GM21723 (cell line): Measurements from ENCODE around the gene MMEL1.
"Not testable (repeated sequence)": the region's sequence is repeated elsewhere in the genome, so short reads cannot be mapped to it uniquely, and the experiment has no call there.

Experiments used
- ATAC-seq: cut with Tn5 transposase; IDR thresholded peaks from one replicate; pipeline ENCODE4 v1.9.1; 2021; ENCODE audit warnings: mild to moderate bottlenecking, moderate library complexity; ENCODE audit not compliant: unreplicated experiment

The MMEL1 gene

GRCh38 chr1:2632561-2633361 is at the start of gene MMEL1:
Gene MMEL1, minus strand, starts transcription at chr1:2633016. Its CDS starts 3,532 bp downstream, at chr1:2629484.
- ATAC-seq: no peak

DNA sequence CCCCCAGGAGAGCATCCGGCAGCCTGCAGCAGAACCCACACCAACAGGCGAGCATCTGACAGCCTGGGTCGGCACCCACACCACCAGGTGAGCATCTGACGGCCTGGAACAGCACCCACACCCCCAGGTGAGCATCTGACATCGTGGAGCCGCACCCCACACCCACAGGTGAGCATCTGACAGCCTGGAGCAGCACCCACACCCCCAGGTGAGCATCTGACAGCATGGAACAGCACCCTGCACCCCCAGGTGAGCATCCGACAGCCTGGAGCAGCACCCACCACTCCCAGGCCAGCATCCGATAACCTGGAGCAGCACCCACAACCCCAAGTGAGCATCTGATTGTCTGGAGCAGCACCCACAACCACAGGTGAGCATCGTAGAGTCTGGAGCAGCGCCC is 43.9 kb upstream of the MMEL1 start:
- not testable (repeated sequence) for ATAC-seq

- not testable (repeated sequence) for ATAC-seq
Observed at GRCh38 chr1:2671656-2672055, 38.8 kb upstream of the MMEL1 start.

- ATAC-seq: not testable (repeated sequence)
Observed at GRCh38 chr1:2659806-2660205, 27.0 kb upstream of the MMEL1 start.

GRCh38 chr1:2657909-2658308 is 25.1 kb upstream of the MMEL1 start:
- ATAC-seq: not testable (repeated sequence)

DNA sequence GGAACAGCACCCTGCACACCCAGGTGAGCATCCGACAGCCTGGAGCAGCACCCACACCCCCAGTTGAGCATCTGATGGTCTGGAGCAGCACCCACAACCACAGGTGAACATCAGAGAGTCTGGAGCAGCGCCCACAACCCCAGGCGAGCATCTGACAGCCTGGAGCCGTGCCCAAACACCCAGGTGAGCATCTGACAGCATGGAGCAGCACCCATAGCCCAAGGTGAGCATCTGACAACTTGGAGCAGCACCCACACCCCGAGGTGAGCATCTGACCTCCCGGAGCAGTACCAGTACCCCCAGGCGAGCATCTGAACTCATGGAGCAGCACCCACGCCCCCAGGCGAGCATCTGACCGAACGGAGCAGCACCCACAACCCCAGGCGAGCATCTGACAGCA is 24.3 kb upstream of the MMEL1 start:
- ATAC-seq: not testable (repeated sequence)

DNA sequence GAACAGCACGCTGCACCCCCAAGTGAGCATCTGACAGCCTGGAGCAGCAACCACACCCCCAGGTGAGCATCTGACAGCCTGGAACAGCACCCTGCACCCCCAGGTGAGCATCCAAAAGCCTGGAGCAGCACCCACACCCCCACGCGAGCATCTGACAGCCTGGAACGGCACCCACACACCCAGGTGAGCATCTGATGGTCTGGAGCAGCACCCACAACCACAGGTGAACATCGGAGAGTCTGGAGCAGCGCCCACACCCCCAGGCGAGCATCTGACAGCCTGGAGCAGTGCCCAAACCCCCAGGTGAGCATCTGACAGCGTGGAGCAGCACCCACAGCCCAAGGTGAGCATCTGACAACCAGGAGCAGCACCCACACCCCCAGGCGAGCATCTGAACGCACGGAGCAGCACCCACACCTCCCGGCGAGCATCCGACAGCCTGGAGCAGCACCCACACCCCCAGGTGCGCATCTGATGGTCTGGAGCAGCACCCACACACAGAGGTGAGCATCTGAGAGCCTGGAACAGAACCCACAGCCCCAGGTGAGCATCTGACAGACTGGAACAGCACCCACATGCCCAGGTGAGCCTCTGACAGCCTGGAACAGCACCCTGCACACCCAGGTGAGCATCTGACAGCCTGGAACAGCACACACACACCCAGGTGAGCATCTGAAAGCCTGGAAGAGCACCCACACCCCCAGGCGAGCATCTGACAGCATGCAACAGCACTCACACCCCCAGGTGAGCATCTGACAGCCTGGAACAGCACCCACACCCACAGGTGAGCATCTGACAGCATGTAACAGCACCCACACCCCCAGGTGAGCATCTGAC is 23.0 kb upstream of the MMEL1 start:
- not testable (repeated sequence) for ATAC-seq

- ATAC-seq: not testable (repeated sequence)
Observed at GRCh38 chr1:2654443-2654948, 21.7 kb upstream of the MMEL1 start.

DNA sequence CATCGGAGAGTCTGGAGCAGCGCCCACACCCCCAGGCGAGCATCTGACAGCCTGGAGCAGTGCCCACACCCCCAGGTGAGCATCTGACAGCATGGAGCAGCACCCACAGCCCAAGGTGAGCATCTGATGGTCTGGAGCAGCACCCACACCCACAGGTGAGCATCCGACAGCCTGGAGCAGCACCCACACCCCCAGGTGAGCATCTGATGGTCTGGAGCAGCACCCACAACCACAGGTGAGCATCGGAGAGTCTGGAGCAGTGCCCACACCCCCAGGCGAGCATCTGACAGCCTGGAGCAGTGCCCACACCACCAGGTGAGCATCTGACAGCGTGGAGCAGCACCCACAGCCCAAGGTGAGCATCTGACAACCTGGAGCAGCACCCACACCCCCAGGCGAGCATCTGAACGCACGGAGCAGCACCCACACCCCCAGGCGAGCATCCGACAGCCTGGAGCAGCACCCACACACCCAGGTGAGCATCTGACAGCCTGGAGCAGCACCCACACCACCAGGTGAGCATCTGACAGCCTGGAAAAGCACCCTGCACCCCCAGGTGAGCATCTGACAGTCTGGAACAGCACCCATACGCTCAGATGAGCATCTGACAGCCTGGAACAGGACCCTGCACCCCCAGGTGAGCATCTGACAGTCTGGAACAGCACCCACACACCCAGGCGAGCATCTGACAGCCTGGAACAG is 21.1 kb upstream of the MMEL1 start:
- not testable (repeated sequence) for ATAC-seq

GRCh38 chr1:2652926-2653571 is 20.2 kb upstream of the MMEL1 start:
- not testable (repeated sequence) for ATAC-seq

DNA sequence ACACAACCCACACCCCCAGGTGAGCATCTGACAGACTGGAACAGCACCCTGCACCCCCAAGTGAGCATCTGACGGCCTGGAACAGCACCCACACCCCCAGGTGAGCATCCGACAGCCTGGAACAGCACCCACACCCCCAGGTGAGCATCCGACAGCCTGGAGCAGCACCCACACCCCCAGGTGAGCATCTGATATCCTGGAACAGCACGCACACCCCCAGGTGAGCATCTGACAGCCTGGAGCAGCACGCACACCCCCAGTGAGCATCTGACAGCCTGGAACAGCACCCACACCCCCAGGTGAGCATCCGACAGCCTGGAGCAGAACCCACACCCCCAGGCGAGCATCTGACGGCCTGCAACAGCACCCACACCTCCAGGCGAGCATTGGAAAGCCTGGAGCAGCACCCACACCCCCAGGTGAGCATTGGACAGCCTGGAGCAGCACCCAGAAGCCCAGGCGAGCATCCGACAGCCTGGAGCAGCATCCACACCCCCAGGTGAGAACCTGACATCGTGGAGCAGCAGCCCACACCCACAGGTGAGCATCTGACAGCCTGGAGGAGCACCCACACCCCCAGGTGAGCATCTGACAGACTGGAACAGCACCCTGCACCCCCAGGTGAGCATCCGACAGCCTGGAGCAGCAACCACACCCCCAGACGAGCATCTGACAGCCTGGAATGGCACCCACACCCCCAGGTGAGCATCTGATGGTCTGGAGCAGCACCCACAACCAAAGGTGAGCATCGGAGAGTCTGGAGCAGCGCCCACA is 19.5 kb upstream of the MMEL1 start:
- not testable (repeated sequence) for ATAC-seq

GRCh38 chr1:2650967-2651645 is 18.3 kb upstream of the MMEL1 start:
- ATAC-seq: no peak

DNA sequence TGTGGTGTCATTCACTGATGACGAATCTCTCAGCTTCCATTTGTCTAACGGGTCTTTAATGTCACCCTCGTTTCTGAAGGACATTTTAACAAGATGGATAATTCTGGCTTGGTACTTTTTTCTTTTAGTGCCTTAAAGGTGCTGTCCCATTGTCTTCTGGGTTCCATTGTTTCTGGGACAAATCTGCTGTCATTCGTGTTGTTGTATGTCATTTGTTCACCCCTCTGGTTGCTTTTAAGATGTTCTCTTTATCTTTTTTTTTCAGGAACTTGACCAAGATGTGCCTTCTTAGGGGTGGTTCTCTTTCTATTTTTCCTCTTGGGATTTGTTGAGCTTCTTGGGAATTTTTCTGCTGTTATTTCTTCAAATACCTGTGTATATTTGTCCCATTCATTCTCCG is 14.0 kb upstream of the MMEL1 start:
- no peak for ATAC-seq

DNA sequence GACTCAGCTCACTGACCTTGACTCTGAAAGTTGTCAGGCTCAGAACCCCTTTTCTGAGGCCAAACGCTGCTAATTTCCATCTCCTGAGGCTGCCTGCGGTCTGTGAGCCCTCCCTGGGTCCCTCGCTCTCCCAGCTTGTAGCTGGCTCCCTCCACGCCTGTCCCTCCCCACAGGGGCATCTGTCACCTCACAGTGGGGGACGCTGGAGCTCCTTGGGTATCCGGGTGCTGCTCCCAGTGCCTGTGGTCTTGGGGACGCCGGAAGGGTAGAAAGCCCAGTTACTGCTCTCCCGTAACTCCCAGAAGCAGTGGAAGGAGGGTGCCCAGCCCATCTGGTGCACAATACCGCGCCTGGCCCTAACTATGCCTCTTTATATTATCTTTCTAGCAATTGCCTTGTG is 13.0 kb upstream of the MMEL1 start:
- no peak for ATAC-seq

GRCh38 chr1:2645143-2645542 is 12.3 kb upstream of the MMEL1 start:
- no peak for ATAC-seq

- no peak for ATAC-seq
Observed at GRCh38 chr1:2644591-2645101, 11.8 kb upstream of the MMEL1 start.

DNA sequence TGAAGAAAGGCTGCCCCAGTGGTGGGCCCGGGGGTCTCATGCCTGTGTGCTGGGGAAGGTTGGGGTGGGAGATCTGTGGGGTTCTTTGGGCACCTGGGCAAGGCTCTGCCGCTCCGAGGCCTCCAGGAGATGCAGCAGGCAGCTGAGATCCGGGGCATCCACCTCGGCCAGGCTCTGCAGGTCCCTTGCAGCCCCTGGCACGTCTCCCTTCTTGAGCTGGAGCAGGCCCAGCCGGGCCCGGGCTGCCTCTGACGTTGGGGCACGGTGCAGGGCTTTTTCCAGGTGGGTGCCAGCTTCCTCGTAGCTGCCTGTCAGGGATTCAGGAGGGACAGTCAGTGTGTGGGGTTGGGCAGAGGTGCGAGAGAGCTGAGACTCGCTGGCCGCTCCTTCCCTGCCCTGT is 11.4 kb upstream of the MMEL1 start:
- no peak for ATAC-seq

- ATAC-seq: no peak
Observed at GRCh38 chr1:2643414-2644077, 10.7 kb upstream of the MMEL1 start.
